AG08395 (cell line): ENCODE data around the gene C22orf15.

Experiments
- DNase-seq: peaks from one replicate; pipeline ENCODE4 v3.0.0; 2012; ENCODE audit warnings: mixed read lengths, low spot score

Gene C22orf15

DNA sequence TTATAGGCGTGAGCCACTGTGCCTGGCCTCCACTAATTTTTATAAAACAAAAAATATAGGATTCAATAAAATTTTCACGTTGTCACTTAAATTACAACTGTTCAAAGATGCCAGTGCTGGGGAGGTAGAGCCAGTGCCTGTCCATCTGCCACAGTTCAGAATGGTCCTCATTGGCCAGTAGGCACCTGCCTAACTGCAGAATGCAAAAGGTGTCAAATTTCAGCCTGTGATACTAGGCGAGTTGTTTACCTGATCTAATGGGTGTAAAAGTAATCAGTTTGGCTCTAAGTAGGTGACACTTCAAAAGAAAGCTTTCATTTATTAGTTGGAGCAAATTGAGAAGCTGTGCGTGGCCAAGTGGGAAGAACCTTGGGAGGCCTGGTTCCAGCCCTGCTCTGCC lies 26.3 kb downstream of the C22orf15 start:
- DNase-seq, result no peak

DNA sequence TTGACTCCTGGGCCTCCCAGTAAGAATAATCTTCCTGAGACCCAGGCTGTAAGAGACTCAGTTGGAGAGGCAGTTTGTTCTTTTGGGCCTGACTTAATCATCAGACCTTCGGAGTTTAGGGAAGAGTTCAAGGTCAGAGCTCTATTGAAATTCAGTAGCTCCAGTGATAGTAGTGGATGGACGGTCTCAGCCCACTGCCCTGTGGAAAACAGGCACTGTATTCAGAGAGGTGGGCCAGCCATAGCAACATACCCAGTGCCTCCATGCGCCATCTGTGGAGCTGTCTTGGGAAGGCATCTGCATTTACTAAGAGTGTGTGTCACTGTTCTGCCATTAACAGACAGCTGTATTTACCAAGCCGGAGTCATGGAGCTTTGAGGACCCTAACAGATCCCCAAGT lies 26.8 kb downstream of the C22orf15 start:
- DNase-seq, result no peak

DNA sequence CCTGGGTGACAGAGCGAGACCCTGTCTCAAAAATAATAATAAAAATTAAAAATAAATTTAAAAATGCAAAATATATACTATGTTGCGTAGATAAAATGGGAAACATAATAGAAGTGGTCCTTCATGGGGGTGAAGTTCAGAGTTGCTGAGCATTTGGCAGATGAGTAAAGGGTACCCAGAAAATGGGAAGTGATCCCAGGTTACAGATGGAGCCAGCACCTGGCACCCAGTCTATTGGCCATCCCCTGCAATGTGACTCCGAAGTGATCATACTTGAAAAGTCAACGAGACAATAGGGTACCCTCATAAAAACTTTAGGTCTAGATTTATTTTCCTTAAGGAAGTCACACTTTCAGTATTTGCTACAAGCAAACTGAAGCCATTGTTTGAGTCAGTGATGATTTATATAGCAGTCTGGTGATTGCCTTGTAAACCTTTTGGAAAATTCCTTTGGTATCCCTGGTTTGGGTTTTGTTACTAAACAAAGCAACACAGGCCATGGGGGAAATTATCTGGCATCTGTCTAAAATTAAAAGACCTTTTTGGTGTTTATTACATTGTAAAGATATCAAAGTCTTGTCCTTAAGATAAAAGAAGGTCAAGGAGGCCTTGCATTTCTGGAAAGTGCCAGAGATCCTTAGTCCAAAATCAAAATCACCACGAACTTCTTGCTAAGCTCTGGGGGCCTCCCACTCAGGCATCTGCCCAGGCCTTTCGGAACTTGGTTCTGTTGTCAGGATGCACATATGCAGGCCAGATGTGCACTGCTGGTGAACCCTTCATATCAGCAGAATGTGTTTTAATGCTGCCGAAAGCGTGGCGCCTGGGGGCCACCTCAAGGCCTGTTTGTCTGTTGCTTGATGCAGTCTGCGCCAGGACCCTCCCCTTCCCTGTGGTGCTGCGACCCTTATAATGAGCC lies 28.3 kb downstream of the C22orf15 start:
- DNase-seq, result peak; percentile 71

DNA sequence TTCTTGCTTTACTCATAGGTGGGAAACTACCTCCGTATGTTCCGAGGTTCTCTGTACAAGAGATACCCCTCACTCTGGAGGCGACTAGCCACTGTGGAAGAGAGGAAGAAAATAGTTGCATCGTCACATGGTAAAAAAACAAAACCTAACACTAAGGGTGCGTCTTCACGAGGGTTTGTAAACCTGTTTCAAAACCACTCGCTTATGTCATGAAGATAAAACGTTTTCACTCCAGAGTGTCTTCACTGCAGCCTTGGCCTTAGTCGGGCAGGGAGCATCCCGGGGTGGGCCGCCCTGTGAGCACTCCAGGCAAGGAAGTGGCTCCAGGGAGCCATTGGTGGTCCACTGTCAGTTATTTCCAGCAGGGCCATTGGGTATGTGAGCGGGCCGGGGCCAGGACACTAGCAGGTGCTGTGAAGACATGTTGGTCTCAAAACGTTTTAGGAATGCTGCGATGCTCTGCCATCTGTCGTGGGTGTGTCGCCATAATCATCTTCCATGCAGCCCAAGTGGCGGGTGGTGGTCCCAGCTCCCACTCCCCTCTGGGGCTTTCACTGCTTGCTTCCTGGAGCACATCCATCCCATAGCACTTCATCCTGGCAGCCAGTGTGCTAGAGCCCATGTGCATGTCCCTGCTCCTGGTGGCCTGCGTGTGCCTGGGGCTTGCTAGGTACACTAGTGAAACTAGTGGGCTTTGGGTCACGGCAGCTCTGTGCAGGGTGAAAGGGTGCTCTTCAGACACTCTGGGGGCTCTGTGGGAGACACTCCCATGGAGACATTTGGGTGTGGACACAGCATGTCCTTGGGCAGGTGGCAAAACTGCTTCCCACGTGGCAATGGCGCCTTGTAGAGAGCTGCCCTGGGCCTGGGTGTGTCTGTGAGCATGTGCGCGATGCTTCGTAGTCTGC lies 29.2 kb downstream of the C22orf15 start:
- DNase-seq, result no peak

DNA sequence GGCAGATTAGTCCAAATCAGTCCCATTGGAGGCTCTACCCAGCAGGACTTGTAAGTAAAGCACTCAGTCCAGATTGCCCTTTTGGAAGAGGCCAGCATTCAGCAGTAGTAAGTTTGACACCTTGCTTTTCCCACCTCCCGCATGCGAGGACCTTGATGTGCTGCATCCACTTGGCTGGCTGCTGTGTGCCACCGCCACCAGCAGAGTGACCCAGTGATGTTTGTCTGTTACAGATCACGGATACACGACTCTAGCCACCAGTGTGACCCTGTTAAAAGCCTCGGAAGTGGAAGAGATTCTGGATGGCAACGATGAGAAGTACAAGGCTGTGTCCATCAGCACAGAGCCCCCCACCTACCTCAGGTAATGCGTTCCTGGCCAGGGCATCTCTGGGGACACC lies 30.5 kb downstream of the C22orf15 start:
- DNase-seq, result no peak

DNA sequence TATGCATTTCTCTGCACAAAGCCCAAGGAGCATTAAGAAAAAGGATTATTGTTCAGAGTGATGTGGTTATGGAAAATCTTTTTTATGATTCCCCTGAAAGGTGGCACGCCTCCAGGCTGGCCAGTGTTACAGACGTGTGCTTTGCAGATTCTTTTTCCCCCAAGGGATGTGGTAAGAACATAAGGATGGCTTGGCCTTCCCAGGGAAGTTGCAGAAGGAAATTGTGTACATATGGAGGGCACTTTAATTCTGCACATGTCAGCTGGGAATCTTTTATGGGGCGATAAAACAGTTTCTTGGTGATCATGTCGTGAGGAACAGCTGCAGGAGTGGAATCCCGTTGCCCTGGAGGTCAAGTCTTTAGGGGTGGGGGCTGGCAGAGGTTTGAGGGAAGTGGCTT lies 33.7 kb downstream of the C22orf15 start:
- peak; percentile 26 for DNase-seq

DNA sequence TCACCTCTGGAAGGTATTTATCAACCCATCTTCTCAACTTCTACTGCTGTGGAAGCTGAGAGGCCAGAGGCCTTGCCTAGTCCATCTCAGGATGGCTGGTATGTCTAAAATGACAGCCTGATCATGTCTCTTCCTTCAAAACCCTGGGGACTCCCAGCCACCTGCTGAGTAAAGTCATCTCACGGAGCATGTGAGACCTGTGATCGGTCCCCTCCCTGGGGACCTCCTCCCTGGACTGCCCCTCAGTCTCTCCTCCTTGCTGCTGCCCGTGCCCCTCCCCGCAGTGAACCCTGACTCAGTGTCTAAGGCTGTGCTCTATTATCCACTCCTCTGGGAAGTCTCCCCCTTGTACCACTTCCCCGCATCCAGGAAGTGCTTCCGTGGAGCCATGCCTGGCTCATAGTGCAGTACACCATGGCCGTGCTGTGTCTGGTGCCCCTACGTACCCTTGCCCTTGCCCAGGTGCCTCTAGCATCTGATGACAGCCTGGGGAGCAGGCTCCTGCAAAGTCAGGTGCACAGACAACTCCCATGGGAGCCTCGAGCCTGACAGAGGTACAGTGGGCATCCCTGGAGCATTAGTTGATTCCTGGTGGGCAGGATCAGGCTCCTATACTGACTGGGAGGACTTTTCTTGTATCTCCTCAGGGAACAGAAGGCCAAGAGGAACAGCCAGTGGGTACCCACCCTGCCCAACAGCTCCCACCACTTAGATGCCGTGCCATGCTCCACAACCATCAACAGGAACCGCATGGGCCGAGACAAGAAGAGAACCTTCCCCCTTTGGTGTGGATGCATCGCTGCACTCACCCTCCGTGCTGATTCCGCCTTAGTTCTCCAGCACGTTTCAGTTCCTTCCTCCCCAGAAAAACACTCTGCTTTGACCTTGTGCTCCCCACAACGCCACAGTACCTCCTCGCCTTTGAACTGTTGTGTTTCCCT lies 37.8 kb downstream of the C22orf15 start:
- no peak for DNase-seq

DNA sequence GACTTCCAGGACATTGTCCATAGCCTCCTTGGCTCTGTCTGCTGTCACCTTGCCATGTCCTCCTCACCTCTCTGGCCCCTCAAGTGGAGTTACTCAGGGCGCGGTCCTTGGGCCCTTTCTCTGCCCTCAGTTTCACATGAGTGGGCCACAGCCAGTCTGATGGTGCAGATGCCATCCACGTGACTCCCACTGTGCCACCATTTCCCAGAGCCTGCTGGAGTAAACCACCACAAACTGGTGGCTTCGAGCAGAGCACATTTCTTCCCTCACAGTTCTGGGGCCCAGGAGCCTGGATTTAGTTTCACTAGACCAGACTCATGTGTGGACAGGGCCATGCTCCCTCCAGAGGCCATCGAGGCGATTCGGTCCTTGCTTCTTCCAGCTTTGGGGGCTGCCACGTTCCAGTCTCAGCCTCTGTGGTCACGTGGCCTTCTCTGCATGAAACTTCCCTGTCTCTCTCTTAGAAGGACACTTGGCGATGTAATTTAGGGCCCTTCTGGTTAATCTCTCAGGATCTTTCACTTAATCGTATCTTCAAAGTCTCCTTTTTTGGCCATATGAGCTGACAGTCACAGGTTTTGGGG lies 38.5 kb downstream of the C22orf15 start:
- no peak for DNase-seq

DNA sequence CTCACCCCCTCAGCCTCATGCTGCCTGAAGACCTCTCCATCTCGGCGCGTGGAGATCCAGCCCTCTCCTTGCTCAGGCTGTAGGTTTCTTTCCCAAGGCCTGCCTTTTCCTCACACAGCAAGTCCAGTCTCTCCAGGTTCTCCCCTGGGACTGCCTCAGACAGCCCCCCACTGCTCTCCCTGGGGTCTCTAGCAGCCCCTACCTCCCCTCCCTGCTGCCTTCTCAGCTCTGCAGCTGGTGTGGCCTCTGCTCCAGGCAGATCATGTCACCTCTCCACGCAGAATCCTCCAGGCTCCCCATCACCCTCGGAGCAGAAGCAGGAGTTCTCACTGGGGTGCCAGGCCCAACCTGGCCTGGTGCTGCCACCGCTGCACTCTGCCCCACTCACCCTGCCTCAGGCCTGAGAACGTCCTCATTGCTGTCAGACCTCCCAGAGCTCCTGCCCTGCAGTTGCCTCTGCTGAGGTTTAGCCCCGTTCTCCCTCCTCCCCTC lies 39.1 kb downstream of the C22orf15 start:
- DNase-seq, result no peak

DNA sequence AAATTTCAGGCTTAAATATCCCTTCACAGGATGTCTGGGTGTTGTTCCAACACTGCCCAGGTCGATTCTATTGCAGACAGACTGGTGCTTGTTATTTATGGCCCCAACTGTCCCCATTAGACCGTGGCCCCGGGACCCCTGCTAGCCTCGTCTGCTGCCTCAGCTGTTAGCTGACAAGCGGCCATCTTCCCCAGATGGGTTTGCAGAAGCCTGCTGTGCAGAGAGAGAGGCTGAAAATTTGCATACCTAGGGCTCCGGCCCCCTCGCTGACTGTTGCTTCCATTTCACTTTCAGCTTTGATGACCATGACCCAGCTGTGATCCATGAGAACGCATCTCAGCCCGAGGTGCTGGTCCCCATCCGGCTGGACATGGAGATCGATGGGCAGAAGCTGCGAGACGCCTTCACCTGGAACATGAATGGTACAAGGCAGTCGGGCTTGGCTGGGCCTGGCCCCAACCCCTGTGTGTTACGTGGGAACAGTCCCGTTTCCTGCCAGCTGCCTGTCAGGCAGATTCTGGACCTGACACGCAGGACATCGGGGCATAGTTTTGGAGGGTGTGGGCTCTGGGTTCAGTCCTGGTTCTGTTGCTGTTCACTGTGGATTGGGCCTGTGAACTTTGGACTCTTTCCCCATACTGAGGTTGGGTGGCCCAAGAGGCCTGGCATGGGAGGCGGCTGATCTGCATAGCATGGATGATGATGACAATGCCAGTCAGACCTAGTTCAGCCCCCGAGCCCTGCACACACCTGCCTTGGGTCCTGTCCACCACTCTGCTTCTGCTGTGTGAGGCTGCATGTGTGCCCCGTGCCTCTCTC lies 40.4 kb downstream of the C22orf15 start:
- DNase-seq, result no peak

DNA sequence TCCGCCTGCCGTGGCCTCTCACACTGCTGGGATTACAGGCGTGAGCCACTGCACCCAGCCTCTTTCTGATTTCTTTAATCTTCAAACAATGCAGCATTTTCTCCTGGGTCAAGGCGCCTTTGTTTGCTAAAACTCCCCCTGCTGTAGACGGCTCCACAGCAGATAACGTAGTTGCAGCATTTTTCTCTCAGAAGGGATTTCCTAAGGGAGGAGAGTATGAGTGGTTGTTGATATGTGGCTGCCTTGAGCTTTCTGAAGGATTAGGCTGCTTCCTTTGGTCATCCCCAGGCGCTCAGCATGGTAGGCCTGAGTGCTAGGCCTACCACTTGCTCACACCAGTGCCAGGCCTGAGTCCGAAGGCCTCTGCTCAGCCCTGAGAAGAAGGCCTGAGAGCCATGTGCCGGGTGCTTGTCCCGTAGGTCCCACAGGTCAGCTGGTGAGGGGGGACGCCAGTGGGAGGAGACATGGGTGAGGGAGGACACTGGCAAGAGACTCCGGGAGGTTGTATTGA lies 42.0 kb downstream of the C22orf15 start:
- no peak for DNase-seq

DNA sequence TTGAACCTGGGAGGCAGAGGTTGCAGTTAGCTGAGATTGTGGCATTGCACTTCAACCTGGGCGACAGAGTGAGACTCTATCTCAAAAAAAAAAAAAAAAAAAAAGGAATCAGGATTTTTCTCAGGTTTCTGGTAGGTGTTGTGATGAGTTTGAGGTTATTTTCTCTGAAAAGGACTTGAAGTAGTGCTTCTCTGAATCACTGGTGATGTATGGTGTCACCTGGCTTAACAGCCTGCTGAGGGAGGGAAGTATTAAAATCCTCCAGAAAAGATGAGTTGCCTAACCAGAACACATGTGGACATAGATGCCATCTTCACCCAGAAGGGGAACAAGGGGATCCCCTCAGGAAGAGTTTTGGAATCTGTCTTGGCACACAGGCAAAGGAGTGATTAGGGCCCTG lies 44.0 kb downstream of the C22orf15 start:
- DNase-seq, result no peak

DNA sequence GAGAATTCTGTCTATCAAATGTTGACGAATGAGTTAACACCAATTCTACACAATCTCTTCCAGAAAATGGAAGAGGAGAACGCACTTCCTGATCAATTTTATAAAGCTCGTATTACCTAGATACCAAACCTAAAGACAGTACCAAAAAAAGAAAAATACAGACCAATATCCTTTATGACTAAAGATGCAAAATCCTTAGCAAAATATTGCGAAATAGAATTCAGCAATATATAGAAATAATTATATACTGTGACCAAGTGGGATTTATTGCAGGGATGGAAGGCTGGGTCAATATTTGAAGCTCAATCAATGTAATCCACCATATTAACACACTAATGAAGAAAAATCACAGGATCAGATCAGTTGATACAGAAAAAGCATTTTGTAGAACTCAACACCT lies 49.6 kb downstream of the C22orf15 start:
- no peak for DNase-seq
